Keratinocyte (primary cell): Measurements from ENCODE around the gene FAM240B. TPM values are rescaled to one million over a fixed set of nuclear protein-coding genes. Genes with fewer than 3 reads are reported as not detected.

Experiments used
- DNase-seq: peaks from one replicate; pipeline ENCODE4 v3.0.0-alpha.2; 2011; ENCODE audit warnings: low read depth, missing footprints, low spot score
- FAIRE-seq: peaks from 2 replicates; lab custom pipeline; 2011; peaks lifted over from hg19 to GRCh38; lab: Jason Lieb, UNC
- H2AFZ ChIP-seq: 2 replicates; pipeline ENCODE4 v1.6.0; 2012; ENCODE audit warnings: low read length, control low read depth, inconsistent platforms; ENCODE audit not compliant: control insufficient read depth
- H3K27ac ChIP-seq: 2 replicates; pipeline ENCODE4 v1.5.1; 2011; ENCODE audit warnings: low read length; ENCODE audit not compliant: control insufficient read depth, insufficient read depth
- H3K27me3 ChIP-seq: 3 replicates; pipeline ENCODE4 v1.6.0; 2011; ENCODE audit warnings: low read length; ENCODE audit not compliant: control insufficient read depth, insufficient read depth; ENCODE audit errors: extremely low read depth
- H3K36me3 ChIP-seq, 2 experiments: 2 replicates in 1 of 2; 3 replicates in 1 of 2; pipeline ENCODE4 v1.5.1; 2011; ENCODE audit warnings: low read length in 2 of 2, mild to moderate bottlenecking in 1 of 2; ENCODE audit not compliant: control insufficient read depth in 2 of 2, insufficient read depth in 2 of 2; ENCODE audit errors: extremely low read depth in 1 of 2
- H3K4me1 ChIP-seq: 3 replicates; pipeline ENCODE4 v1.5.1; 2011; ENCODE audit warnings: low read length; ENCODE audit not compliant: control insufficient read depth, insufficient read depth; ENCODE audit errors: extremely low read depth
- H3K4me2 ChIP-seq: 3 replicates; pipeline ENCODE4 v1.6.0; 2011; ENCODE audit warnings: low read depth, low read length; ENCODE audit not compliant: control insufficient read depth, insufficient read depth; ENCODE audit errors: extremely low read depth
- H3K4me3 ChIP-seq, 3 experiments: fragments of 200-600 bp in 1 of 3; sonication (generic) in 1 of 3; 2 replicates in 2 of 3; 3 replicates in 1 of 3; pipeline ENCODE4 v1.5.1; 2011 to 2016; ENCODE audit warnings: low read length in 3 of 3, mild to moderate bottlenecking in 3 of 3, control low read depth in 2 of 3, inconsistent platforms in 1 of 3, low read depth in 1 of 3, mixed read lengths in 1 of 3, mixed run types in 1 of 3, moderate library complexity in 1 of 3; ENCODE audit not compliant: control insufficient read depth in 2 of 3, insufficient read depth in 2 of 3; ENCODE audit errors: extremely low read depth in 1 of 3
- H3K79me2 ChIP-seq: 2 replicates; pipeline ENCODE4 v1.6.0; 2012; ENCODE audit warnings: low read length; ENCODE audit not compliant: control insufficient read depth, insufficient read depth
- H3K9ac ChIP-seq: 3 replicates; pipeline ENCODE4 v1.6.0; 2011; ENCODE audit warnings: low read length; ENCODE audit not compliant: control insufficient read depth, insufficient read depth; ENCODE audit errors: extremely low read depth
- H3K9me1 ChIP-seq: 3 replicates; pipeline ENCODE4 v1.6.0; 2011; ENCODE audit warnings: low read length; ENCODE audit not compliant: control insufficient read depth, insufficient read depth; ENCODE audit errors: extremely low read depth
- H3K9me3 ChIP-seq: 2 replicates; pipeline ENCODE4 v1.5.1; 2012; ENCODE audit warnings: low read depth, low read length; ENCODE audit not compliant: control insufficient read depth
- H4K20me1 ChIP-seq: 3 replicates; pipeline ENCODE4 v1.6.0; 2011; ENCODE audit warnings: low read length; ENCODE audit not compliant: control insufficient read depth, insufficient read depth; ENCODE audit errors: extremely low read depth
- EZH2 ChIP-seq: IDR thresholded peaks from one replicate; pipeline ENCODE4 v1.6.1; 2012; ENCODE audit warnings: inconsistent platforms, mild to moderate bottlenecking, low read length, moderate library complexity
- dilution Hi-C: fragments of 300-500 bp; cut with MboI; formaldehyde crosslinking; loops from one replicate; pipeline ENCODE4 v1.7.0; 2020; ENCODE audit warnings: low sequenced_read_pairs; ENCODE audit not compliant: extremely low pct_ligation_motif_present
- polyA plus RNA-seq, 5 experiments: library from polyadenylated mRNA; depleted of rRNA in 3 of 5; stranded (reverse) in 3 of 5; stranded (forward) in 1 of 5; unstranded in 1 of 5; fragments of >200 nt; gene quantifications; 1 replicate in 1 of 5; 2 replicates in 3 of 5; 3 replicates in 1 of 5; pipeline versions ENCODE4 v1.2.1 to v1.2.3, GENCODE V29; 2011 to 2012; ENCODE audit warnings: missing spikeins in 2 of 5, low read depth in 1 of 5, low replicate concordance in 1 of 5
- TF ChIP-seq, protein P1 (sequence below), 3 experiments: IDR thresholded peaks in 1 of 3; conservative IDR thresholded peaks in 1 of 3; optimal IDR thresholded peaks in 1 of 3; 2 replicates in 2 of 3; 3 replicates in 1 of 3; pipeline versions ENCODE3 to v1.5.1; 2011; ENCODE audit warnings: low read length in 3 of 3, mild to moderate bottlenecking in 3 of 3, moderate library complexity in 2 of 3, control low read depth in 1 of 3, inconsistent platforms in 1 of 3; ENCODE audit not compliant: insufficient read depth in 2 of 3; ENCODE audit errors: extremely low read depth in 1 of 3

The FAM240B gene
- polyA plus RNA-seq, 1 donor (not counting 4 experiments of a cell fraction or from before 2014, with no cell fraction given) = not detected

DNA sequence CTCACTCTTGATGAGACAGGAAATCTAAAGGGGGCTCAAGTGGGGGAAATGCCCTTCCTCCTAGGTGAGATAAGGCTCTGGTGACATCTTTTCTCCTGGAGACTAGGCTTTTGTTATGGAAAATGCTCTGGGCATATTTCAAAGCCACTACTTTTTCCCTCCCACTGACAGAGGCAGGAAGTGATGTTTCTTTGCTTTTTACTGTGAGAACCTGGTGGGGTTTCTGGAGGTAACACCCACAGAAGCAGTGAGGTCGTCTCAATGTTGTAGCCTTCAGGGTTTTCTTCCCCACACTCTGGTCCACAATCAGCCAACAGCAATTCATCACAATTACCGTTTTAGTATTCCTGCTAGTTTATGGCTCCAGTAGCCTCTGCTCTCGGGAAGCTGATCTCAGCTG is 41.4 kb upstream of the FAM240B start:
- no peaks in the 10 kb centered on the region for H3K27me3 ChIP-seq
- H3K4me3 ChIP-seq = no peak overlapping the region
- dilution Hi-C loops = no loop called here
- H3K27ac ChIP-seq = no peak overlapping the region
- H3K79me2 ChIP-seq = no peaks in the 10 kb centered on the region
- DNase-seq (no peak), FAIRE-seq (no peak)
- H3K9me1 ChIP-seq = no peaks in the 10 kb centered on the region
- H3K9me3 ChIP-seq = no peaks in the 10 kb centered on the region
- no peak overlapping the region for H3K4me2 ChIP-seq
- H4K20me1 ChIP-seq = no peaks in the 10 kb centered on the region
- H3K4me1 ChIP-seq = no peaks in the 10 kb centered on the region
- TF ChIP-seq EZH2 = no peak
- TF ChIP-seq, protein P1, sequence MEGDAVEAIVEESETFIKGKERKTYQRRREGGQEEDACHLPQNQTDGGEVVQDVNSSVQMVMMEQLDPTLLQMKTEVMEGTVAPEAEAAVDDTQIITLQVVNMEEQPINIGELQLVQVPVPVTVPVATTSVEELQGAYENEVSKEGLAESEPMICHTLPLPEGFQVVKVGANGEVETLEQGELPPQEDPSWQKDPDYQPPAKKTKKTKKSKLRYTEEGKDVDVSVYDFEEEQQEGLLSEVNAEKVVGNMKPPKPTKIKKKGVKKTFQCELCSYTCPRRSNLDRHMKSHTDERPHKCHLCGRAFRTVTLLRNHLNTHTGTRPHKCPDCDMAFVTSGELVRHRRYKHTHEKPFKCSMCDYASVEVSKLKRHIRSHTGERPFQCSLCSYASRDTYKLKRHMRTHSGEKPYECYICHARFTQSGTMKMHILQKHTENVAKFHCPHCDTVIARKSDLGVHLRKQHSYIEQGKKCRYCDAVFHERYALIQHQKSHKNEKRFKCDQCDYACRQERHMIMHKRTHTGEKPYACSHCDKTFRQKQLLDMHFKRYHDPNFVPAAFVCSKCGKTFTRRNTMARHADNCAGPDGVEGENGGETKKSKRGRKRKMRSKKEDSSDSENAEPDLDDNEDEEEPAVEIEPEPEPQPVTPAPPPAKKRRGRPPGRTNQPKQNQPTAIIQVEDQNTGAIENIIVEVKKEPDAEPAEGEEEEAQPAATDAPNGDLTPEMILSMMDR (optimal IDR thresholded peaks at IDR 0.05 in 1 of 3, IDR thresholded peaks at IDR 0.05 in 1 of 3, conservative IDR thresholded peaks at IDR 0.05 in 1 of 3; ENCODE audit: extremely low read depth in 1 of 3, insufficient read depth in 2 of 3, low read length in 3 of 3) = no peak
- H3K36me3 ChIP-seq = no peaks in the 10 kb centered on the region
- H3K9ac ChIP-seq = no peak overlapping the region
- no peak overlapping the region for H2AFZ ChIP-seq

DNA sequence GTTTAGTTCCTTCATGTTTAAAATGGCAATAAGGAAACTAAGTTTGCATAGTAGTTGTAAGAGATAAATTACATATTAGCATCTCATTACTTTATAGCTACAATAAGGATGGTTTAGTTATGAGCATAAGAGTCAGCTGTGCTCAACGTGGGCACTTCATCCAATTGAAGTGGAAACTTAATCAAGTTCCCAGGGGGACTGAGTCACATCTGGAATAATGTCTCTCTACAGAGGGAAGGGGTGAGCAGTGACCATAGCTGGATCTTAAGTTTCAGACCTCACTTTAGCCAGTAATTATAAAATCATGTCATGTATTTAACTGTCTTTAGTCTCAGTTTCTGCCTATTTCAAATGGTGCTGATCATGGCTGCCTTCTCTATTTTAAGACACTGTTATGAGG is 36.8 kb upstream of the FAM240B start:
- no peaks in the 10 kb centered on the region for H3K36me3 ChIP-seq
- no peak overlapping the region for H3K9ac ChIP-seq
- H3K79me2 ChIP-seq = no peaks in the 10 kb centered on the region
- H3K27me3 ChIP-seq = no peaks in the 10 kb centered on the region
- no peak overlapping the region for H3K27ac ChIP-seq
- no peaks in the 10 kb centered on the region for H3K9me1 ChIP-seq
- H3K4me1 ChIP-seq = no peaks in the 10 kb centered on the region
- TF ChIP-seq, protein P1 (optimal IDR thresholded peaks at IDR 0.05 in 1 of 3, IDR thresholded peaks at IDR 0.05 in 1 of 3, conservative IDR thresholded peaks at IDR 0.05 in 1 of 3; ENCODE audit: extremely low read depth in 1 of 3, insufficient read depth in 2 of 3, low read length in 3 of 3) = no peak
- no peak for TF ChIP-seq EZH2
- no peak overlapping the region for H2AFZ ChIP-seq
- no peak overlapping the region for H3K4me3 ChIP-seq
- no peaks in the 10 kb centered on the region for H3K9me3 ChIP-seq
- H4K20me1 ChIP-seq = no peaks in the 10 kb centered on the region
- H3K4me2 ChIP-seq = no peak overlapping the region
- FAIRE-seq (no peak), DNase-seq (no peak)
- dilution Hi-C loops = no loop called here
